Activated CD8-positive, alpha-beta memory T cell treated with anti-CD3 and anti-CD28 coated beads for 1 hour (primary cell): ENCODE measurements around the gene CELF2.

ENCODE experiments used
- DNase-seq, 2 donors: peaks; one replicate each; pipeline ENCODE4 v3.0.0-alpha.2; 2020; ENCODE audit warnings: low read depth in 1 of 2; ENCODE audit errors: extremely low read depth in 1 of 2

Gene CELF2

DNA sequence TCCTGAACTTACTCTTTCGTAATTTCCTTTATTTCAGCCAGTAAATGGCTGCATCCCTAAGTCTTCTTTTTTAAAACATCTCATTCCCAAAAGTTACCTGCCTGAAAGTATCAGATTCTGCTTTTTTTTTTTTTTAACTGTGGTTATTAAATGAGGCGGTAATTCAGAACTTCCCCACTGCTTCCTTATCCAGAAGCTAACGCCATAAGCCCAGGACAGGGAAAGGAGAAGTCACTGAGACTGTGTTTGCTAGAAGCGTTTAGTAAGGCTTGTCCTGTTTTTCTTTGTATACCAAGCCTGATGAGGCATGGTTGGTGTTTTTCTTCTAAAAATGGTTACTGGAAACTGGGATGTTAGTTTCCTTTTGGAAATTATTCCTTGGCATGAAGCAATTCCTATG is 197.8 kb downstream of the CELF2 start:
- DNase-seq: no peak

- no peak for DNase-seq
These were observed 199.8 kb downstream of the CELF2 start for GRCh38 chr10:11217521-11217920.

DNA sequence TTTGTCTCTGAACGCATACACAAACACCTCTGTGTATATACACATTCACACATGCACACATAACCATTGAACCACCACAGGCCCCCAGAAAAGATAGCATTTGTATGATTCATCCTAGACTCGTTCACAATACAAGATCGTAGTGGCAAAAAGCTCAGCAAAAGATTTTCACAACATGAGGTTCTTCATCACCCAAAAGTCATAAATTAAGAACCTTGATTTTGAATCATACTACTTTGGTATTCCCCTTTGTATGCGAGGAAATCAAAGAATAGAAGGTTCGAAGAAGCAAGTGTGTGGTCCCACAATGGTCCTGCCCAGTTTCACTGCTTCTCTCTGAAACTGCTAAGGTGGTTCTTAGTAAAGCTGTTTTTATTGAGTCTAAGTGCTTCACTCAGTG is 200.7 kb downstream of the CELF2 start:
- no peak for DNase-seq

- no peak for DNase-seq
These were observed 201.8 kb downstream of the CELF2 start for GRCh38 chr10:11219431-11219830.

DNA sequence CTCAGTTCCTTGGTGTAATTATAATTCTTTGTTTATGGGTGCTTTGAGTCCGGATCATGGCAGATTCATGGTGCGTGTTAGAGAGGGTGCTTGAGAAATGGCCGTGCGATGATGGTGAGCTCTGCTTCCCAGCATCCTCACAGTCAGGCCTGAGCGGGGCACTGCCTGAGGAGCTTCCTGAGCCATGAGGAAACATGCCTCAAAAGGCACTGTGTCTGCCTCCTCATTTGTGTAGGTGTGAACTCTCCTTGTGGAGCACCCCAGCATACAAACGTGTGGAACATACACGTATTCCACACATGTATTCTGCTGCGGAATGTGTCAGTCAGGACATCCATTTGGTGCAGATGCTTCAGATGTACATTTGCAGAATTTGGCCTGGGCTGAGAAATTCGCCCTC is 205.4 kb downstream of the CELF2 start:
- no peak for DNase-seq

- no peak for DNase-seq
These were observed 206.0 kb downstream of the CELF2 start for GRCh38 chr10:11223507-11224140.

- DNase-seq: no peak
These were observed 206.6 kb downstream of the CELF2 start for GRCh38 chr10:11224321-11224720.

GRCh38 chr10:11224792-11225416 is 207.2 kb downstream of the CELF2 start:
- no peak for DNase-seq

DNA sequence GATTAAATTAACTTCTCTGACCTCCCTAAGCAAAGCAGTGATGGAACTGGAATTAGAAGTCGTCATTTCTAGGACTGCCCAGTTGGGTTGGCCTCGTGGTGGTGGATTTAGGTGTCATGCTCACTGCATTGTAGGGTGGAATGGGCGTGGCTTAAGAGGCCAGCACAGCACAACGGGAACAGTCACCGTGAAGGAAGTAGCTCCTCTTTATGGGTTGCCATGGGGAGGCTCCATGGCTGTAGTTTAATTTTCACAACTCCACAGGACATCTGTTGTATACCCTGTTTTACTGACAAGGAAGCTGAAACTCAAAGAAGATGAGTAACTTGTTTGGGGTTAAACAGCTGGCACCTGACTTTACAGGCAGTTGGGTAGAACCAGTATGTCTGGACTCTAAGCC is 208.3 kb downstream of the CELF2 start:
- DNase-seq: peak in 1 of 2 donors; percentile 34

DNA sequence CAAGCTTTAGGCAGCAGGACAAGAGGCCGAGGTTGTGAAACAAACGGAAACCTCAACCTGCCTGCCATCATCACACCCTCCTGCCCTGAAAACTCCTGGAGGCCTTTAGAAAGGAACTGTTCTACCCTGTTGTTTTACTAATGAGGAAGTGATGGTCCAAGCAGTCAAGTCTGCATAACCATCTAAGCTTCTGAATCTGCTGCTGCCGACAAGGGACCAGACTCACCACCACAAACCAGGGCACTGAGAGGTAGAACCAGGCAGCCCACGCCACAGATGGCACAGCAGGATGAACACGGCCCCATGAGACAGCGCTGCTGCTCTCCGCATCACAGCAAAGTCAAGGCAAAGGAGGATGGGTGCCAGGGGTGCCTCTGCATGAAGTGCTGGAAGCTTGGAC is 209.4 kb downstream of the CELF2 start:
- DNase-seq: no peak

DNA sequence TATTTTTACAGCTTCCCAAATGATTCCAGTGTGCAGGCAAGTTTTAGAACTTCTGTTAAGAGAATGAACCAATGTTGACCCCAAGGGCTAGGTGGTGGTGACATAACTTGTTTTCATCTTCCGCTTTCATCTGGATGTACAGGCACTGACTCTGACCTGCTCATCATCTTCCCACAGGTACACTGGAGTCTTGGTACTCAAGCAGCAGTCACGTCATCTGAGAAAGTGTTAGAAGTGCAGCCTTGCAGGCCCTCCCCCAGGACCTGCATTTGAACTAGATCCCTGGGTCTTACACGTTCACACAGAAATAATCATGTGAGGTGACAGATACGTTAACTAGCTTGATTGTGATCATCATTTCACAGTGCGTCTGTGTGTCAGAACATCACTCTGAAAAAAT is 212.2 kb downstream of the CELF2 start:
- no peak for DNase-seq

GRCh38 chr10:11230498-11231167 is 213.0 kb downstream of the CELF2 start:
- DNase-seq: no peak

- no peak for DNase-seq
These were observed 213.6 kb downstream of the CELF2 start for GRCh38 chr10:11231285-11231684.

DNA sequence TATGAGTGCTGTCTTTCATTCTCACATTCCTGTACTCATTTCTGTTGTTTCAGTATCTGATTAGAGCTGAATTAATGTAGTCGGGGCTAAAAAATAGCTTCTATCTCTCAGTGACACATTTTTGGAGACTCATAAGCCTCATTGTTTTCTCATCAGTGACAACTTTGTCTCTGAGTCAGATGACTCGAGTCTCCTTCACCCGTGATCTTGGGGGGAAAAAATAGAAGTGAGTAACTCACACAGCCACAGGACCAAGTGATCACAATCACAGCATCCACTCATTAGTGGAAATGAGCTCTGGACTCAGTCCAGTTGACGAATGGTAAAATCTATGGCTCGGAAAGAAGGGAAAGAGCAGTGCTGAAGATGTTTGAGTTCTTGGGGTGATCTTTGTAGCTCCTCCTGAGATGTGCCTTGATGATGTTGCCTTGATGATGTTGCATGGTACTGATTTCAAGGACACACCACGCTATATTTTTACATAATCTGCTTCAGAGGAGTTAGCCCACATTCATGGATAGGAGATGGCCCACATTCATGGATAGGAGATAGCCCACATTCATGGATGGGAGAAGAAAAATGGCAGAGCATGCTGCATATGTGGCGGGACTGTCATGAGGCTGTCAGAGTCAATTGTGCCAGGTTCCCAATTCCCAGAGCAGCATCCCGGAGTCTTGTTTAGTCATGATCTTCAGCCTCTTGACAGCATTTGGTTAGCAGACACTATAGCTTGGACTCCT is 214.7 kb downstream of the CELF2 start:
- DNase-seq: no peak

GRCh38 chr10:11234857-11235531 is 217.3 kb downstream of the CELF2 start:
- no peak for DNase-seq

- DNase-seq: no peak
These were observed 218.1 kb downstream of the CELF2 start for GRCh38 chr10:11235771-11236170.

DNA sequence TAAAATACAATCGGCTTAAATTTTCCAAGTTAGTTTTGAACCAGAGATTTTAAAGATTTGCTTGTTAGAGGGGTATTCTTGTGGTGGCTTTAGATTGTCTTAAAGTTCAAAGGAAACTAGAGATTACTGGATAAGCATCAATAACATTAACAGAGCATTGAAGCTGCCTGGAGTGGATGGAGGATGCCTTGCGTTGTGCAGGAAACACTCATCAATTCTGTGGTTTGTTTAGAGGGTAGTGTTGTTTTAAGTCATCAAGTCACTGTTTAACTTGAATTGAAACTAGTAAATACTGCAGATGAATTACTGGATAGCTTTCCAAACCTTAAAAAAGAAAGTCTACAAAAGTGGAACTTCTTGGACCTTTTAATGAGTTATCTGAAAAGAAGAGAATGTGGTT is 218.6 kb downstream of the CELF2 start:
- DNase-seq: no peak

DNA sequence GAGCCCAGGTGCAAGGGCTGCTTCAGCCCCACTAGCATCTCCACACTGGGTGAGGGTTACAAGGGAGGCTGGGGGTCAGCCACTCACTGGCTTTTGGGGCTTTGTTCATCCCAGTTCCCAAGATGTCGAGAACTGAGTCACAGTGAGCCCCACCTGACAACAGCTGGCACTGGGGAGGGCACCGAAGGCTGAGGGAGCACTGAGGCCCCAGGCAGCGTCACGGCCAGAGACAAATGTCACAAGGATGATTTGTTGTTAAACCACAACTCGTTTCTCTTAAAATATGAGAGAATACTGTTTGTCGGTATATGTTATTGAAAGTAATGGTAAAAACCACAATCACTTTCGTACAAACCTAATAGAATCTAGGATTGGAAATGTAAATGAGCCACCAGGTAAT is 219.9 kb downstream of the CELF2 start:
- peak in 1 of 2 donors; percentile 27 for DNase-seq

GRCh38 chr10:11238893-11239292 is 221.2 kb downstream of the CELF2 start:
- no peak for DNase-seq

DNA sequence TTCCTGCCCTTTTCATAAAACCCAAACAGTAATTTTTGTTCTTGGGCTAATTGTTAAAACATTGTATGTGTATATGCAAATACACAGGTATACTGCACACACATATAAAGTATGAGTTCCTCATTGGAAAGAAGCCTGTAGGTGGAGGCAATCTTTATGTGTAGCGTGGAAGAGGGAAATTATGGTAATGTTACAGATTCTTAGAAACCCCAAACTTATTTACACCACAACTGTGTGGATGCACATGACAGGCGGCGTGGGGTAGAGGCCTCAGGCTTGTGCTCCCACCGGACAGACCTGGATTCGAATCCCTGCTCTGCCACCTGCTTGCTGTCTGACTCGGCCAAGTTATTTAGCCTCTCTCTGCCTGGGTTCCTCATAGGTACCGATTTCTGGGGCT is 223.0 kb downstream of the CELF2 start:
- DNase-seq: no peak
